Cardiac muscle cell (in vitro differentiated cells and primary cell): Measurements from ENCODE around the gene PLEKHM2. TPM values are rescaled to one million over a fixed set of nuclear protein-coding genes. Genes with fewer than 3 reads are reported as not detected.

Experiments used
- DNase-seq, 2 donors: peaks; one replicate each; pipeline versions ENCODE4 v3.0.0 to v3.0.0-alpha.2; 2010 to 2017; ENCODE audit warnings: low read depth in 1 of 2, low spot score in 1 of 2
- H3K27ac ChIP-seq: fragments of 200-600 bp; sonication (generic); 2 replicates; pipeline ENCODE4 v1.5.1; 2016
- H3K27me3 ChIP-seq: fragments of 200-600 bp; sonication (generic); 2 replicates; pipeline ENCODE4 v1.6.0; 2016; ENCODE audit warnings: control low read depth
- H3K36me3 ChIP-seq: fragments of 200-600 bp; sonication (generic); 2 replicates; pipeline ENCODE4 v1.5.1; 2016; ENCODE audit warnings: control low read depth
- H3K4me1 ChIP-seq: fragments of 200-600 bp; sonication (generic); 2 replicates; pipeline ENCODE4 v1.8.1; 2017; ENCODE audit warnings: low read depth, mild to moderate bottlenecking, mixed run types
- H3K4me3 ChIP-seq: fragments of 200-600 bp; sonication (generic); 2 replicates; pipeline ENCODE4 v1.5.1; 2016; ENCODE audit warnings: mild to moderate bottlenecking
- H3K9me3 ChIP-seq: fragments of 200-600 bp; sonication (generic); 2 replicates; pipeline ENCODE4 v1.5.1; 2017; ENCODE audit warnings: low read depth, mild to moderate bottlenecking, control low read depth
- polyA plus RNA-seq: library from polyadenylated mRNA; unstranded; fragments of >200 nt; fragmentation: Nextera tagmentation; extraction: Ambion mirVana; gene quantifications from 2 replicates; pipeline ENCODE4 v1.2.1, GENCODE V29; 2016
- total RNA-seq: library from RNA; depleted of rRNA; stranded (reverse); fragments of >200 nt; gene quantifications from 2 replicates; pipeline ENCODE4 v1.2.3, GENCODE V29; 2016
- TF ChIP-seq, protein P1 (sequence below): IDR thresholded peaks from 2 replicates; pipeline ENCODE4 v1.5.1; 2012; ENCODE audit warnings: low read depth, mild to moderate bottlenecking, low read length

The PLEKHM2 gene
- total and polyA plus RNA-seq, 2 experiments from 2014 or later = 56.8 to 99.8 TPM

DNA sequence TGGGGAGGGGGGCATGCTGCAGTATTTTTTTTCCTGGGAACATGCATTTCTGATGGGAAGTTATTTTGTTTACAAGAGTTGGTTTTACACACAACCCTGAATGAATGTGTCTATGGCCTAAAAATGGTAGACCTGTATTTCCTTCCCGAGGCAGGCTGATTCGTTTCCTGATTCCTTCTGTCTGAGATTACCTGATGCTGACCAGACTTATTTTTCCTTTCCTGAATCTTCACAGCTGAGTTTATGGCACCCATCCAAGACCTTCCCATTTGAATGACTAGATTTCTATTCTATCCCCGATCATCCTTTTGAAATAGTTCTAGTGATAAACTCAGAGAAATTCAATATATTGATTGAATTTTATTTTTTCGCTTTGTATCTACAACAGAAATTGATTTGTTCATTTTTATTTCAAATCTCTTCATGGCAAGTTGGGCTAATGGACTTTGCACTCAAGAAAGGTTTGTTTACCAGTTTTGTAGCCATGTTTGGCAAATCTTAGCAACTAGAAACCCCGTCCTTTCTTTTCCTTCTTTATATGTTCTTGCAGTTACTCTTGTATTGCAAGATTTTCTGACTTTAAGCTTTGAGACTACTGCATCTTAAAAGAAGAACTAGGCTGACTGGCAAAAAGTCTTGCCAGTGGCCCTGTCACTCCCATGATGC lies 15.9 kb upstream of the PLEKHM2 start:
- Histone ChIP-seq H3K36me3 (no peaks in the 10 kb centered on the region), H3K27ac (no peak overlapping the region), H3K27me3 (no peaks in the 10 kb centered on the region), H3K4me3 (no peak overlapping the region), H3K4me1 (peaks cover 3% of the 10 kb centered on the region), H3K9me3 (no peaks in the 10 kb centered on the region)
- TF ChIP-seq, protein P1, sequence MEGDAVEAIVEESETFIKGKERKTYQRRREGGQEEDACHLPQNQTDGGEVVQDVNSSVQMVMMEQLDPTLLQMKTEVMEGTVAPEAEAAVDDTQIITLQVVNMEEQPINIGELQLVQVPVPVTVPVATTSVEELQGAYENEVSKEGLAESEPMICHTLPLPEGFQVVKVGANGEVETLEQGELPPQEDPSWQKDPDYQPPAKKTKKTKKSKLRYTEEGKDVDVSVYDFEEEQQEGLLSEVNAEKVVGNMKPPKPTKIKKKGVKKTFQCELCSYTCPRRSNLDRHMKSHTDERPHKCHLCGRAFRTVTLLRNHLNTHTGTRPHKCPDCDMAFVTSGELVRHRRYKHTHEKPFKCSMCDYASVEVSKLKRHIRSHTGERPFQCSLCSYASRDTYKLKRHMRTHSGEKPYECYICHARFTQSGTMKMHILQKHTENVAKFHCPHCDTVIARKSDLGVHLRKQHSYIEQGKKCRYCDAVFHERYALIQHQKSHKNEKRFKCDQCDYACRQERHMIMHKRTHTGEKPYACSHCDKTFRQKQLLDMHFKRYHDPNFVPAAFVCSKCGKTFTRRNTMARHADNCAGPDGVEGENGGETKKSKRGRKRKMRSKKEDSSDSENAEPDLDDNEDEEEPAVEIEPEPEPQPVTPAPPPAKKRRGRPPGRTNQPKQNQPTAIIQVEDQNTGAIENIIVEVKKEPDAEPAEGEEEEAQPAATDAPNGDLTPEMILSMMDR = no peak
- DNase-seq = peak in 1 of 2 donors; percentile 24

DNA sequence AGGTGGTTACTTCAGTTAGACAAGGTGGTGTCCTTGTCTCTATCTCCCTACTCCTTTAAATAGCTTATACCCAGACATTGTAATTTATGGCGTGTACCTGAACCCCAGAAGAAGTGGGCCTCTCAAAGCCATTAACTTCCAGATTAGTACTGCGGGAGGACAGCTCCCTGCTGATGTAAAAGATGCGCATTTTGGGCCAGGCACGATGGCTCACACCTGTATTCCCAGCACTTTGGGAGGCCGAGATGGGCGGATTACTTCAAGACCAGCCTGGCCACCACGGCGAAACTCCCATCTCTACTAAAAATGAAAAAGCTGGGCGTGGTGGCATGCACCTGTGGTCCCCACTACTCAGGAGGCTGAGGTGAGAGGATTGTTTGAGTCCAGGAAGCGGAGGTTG lies 15.0 kb upstream of the PLEKHM2 start:
- Histone ChIP-seq H3K9me3 (no peaks in the 10 kb centered on the region), H3K36me3 (no peaks in the 10 kb centered on the region), H3K4me1 (no peaks in the 10 kb centered on the region), H3K27ac (no peak overlapping the region), H3K27me3 (no peaks in the 10 kb centered on the region), H3K4me3 (no peak overlapping the region)
- TF ChIP-seq, protein P1 = no peak
- no peak for DNase-seq

DNA sequence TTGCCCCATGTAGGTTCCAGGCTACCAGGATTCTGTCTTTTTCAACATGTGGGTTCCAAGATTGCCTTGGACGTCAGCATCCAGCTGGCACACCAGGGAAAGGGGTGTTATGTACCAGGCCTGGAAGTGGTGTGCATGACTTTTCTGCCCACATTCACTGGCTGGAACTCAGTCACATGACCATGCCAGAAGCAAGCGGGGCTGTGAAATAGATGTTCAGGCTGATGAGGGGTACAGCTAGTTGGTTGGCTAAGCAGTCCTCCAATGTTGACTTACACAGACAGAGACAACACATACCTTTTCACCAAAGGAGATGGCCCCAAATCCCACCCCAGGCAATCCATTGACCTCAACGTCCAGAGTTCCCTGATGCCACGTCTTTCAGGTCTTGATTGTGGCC lies 14.3 kb upstream of the PLEKHM2 start:
- TF ChIP-seq, protein P1 = no peak
- no peak for DNase-seq
- Histone ChIP-seq H3K27ac (no peak overlapping the region), H3K4me1 (peaks cover under 1% of the 10 kb centered on the region), H3K4me3 (no peak overlapping the region), H3K9me3 (no peaks in the 10 kb centered on the region), H3K36me3 (no peaks in the 10 kb centered on the region), H3K27me3 (no peaks in the 10 kb centered on the region)

DNA sequence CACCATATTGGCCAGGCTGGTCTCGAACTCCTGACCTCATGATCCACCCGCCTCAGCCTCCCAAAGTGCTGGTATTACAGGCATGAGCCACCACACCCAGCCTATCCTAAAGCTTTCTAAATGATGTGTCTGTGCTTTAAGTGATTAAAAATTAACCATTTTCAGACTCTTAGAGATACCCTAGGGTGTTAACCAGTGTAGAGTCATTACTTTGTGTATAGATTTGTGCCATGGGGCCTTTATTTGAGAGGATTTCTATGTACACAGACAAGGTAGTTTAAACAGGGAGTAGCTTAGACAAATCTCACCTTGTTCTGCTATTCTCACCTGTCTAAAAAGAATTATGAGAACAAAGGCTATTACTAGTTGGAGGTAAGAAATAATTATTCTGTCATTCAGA lies 12.7 kb upstream of the PLEKHM2 start:
- TF ChIP-seq, protein P1 = no peak

DNA sequence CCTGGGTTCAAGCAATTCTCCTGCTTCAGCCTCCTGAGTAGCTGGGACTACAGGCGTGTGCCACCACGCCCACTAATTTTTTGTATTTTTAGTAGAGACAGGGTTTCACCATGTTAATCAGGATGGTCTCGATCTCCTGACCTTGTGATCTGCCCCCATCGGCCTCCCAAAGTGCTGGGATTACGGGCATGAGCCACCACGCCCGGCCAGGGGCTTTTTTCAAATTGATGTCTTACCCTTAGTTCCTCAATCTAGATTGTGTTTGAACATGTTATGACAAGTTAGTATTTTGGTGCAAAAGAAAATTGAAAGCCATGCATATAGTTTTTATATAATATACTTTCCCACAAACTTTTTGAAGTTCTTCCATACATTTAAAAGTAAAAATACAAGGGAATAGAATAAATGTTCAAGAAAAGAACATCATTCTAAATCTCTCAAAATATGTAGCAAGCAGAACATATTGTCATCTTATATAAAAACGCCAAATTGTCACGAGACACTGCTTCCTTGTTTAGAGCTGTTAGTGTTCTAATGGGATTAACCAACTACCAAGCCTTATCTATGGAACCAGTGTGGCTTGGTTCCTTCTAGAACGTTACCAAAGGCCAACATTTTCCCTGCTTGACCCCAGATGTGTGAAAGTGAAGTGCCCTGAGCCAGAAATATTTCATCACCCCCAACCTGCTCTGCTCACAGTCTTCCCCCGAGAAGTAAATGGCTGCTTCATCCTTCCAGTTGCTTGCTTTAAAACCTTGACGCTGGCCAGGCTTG lies 9.5 kb upstream of the PLEKHM2 start:
- no peak overlapping the region for H3K4me3 ChIP-seq
- peaks cover 3% of the 10 kb centered on the region for H3K4me1 ChIP-seq
- TF ChIP-seq, protein P1 = no peak
- H3K27me3 ChIP-seq = no peaks in the 10 kb centered on the region
- no peak overlapping the region for H3K27ac ChIP-seq
- no peaks in the 10 kb centered on the region for H3K36me3 ChIP-seq
- DNase-seq = peak in 1 of 2 donors; percentile 16
- H3K9me3 ChIP-seq = no peaks in the 10 kb centered on the region

More for the DNA sequence above, 12.7 kb upstream of the PLEKHM2 start:
- no peak for DNase-seq
- Histone ChIP-seq H3K4me3 (no peak overlapping the region), H3K36me3 (no peaks in the 10 kb centered on the region), H3K9me3 (no peaks in the 10 kb centered on the region), H3K4me1 (peaks cover 3% of the 10 kb centered on the region), H3K27me3 (no peaks in the 10 kb centered on the region), H3K27ac (no peak overlapping the region)
